C4-2B (cell line): Measurements from ENCODE around the gene RASL10B.

ENCODE experiments used
- ZFX ChIP-seq: fragments of 450-650 bp; IDR thresholded peaks from 2 replicates; pipeline ENCODE4 v1.6.1; 2017
- TF ChIP-seq, protein P1 (sequence below): fragments of 450-650 bp; conservative IDR thresholded peaks from 2 replicates; pipeline ENCODE4 v1.5.1; 2017; ENCODE audit warnings: mild to moderate bottlenecking

DNA sequence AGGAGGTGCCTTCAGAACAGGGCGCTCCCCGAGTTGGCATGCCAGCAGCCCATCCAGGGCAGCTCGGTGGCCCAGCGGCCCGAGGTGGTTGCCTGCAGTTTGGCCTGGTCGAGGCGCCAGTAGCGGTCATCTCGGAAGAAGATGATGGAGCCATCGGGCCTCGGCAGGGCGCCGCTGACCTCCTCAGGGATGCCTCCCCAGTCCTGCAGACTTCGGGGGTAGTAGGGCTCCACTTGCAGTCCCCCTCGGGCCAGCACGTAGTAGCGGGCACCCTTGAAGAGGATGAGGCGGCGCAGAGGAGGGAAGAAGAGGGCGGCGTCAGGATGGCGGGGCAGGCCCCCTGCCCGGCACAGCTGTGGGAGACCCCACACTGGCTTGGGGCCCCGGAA is 35.0 kb downstream of the RASL10B start:
- TF ChIP-seq, protein P1, sequence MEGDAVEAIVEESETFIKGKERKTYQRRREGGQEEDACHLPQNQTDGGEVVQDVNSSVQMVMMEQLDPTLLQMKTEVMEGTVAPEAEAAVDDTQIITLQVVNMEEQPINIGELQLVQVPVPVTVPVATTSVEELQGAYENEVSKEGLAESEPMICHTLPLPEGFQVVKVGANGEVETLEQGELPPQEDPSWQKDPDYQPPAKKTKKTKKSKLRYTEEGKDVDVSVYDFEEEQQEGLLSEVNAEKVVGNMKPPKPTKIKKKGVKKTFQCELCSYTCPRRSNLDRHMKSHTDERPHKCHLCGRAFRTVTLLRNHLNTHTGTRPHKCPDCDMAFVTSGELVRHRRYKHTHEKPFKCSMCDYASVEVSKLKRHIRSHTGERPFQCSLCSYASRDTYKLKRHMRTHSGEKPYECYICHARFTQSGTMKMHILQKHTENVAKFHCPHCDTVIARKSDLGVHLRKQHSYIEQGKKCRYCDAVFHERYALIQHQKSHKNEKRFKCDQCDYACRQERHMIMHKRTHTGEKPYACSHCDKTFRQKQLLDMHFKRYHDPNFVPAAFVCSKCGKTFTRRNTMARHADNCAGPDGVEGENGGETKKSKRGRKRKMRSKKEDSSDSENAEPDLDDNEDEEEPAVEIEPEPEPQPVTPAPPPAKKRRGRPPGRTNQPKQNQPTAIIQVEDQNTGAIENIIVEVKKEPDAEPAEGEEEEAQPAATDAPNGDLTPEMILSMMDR, result no peak
- no peak for TF ChIP-seq ZFX
